ENCODE measurements around the gene CFAP57.

The CFAP57 gene

DNA sequence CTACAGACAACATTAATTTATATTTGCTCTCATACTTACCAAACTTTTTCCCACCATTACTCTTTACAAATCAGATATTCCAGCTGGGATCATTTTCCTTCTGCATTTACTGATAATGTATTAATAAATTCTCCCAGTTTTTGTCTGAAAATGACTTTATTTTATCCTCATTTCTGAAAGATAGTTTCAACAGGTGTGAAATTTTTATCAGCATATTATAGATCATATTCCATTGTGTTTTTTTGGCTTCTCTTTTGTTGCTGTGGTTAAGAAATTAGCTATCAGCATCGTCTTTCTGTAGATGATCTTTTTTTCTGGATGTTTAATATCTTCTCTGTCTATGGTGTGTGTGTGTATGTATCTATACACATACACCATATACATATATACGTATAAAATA lies 2.7 kb downstream of the CFAP57 start:
- Histone ChIP-seq H3K9ac (ENCODE audit: low read length) (no peak overlapping the region), H3K4me1 (ENCODE audit: insufficient read depth, low read length) (peaks cover 10% of the 10 kb centered on the region), H3K9me3 (ENCODE audit: low read length) (no peaks in the 10 kb centered on the region), H3K36me3 (ENCODE audit: insufficient read depth, low read length) (peaks cover 8% of the 10 kb centered on the region), H3K4me3 (ENCODE audit: low read depth in 1 of 2, low read length in 2 of 2) (no peak overlapping the region), H3K27me3 (ENCODE audit: control insufficient read depth in 1 of 2, insufficient read depth in 2 of 2, low read length in 2 of 2) (peaks cover 0 to 9% of the 10 kb centered on the region in 2 donors), H3K27ac (ENCODE audit: low read depth, low read length) (no peak overlapping the region)

DNA sequence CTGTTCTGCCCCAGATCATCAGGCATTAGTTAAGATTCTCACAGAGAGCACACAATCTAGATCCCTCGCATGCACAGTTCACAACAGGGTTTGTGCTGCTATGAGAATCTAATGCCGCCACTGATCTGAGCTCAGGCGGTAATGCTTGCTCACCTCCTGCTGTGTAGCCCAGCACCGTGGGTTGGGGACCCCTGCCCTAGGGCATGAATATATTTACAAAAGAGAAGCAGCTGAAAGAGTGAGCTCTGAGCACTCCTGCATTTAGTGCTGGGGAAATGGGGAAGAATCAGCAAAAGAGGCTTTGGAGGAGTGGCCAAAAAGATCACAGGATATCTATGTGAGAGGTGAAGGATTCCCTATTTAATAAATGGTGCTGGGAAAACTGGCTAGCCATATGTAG lies 5.6 kb downstream of the CFAP57 start:
- Histone ChIP-seq H3K27me3 (ENCODE audit: control insufficient read depth in 1 of 2, insufficient read depth in 2 of 2, low read length in 2 of 2) (peaks cover 0 to 9% of the 10 kb centered on the region in 2 donors), H3K27ac (ENCODE audit: low read depth, low read length) (no peak overlapping the region), H3K9me3 (ENCODE audit: low read length) (no peaks in the 10 kb centered on the region), H3K9ac (ENCODE audit: low read length) (no peak overlapping the region), H3K36me3 (ENCODE audit: insufficient read depth, low read length) (no peaks in the 10 kb centered on the region), H3K4me3 (ENCODE audit: low read depth in 1 of 2, low read length in 2 of 2) (no peak overlapping the region), H3K4me1 (ENCODE audit: insufficient read depth, low read length) (no peaks in the 10 kb centered on the region)

DNA sequence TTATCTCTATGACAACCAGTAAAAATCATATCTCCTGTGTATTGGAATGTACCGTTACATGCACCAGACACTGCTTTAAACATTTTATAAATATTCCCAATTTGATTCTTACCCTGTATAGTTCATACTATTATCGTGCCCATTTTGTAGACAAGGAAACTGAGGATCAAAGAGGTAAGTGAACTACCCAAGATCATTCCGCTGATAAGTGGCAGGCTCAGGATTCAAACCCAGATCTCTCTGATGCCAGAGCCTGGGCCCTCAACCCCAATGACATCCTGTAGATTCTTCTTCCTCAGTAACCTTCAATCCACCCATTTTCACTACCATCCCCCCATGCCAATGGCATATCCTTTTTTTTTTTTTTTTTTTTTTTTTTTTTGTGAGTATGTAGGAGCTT lies 12.3 kb downstream of the CFAP57 start:
- Histone ChIP-seq H3K36me3 (ENCODE audit: insufficient read depth, low read length) (no peaks in the 10 kb centered on the region), H3K4me3 (ENCODE audit: low read depth in 1 of 2, low read length in 2 of 2) (no peak overlapping the region), H3K4me1 (ENCODE audit: insufficient read depth, low read length) (no peaks in the 10 kb centered on the region), H3K9me3 (ENCODE audit: low read length) (no peaks in the 10 kb centered on the region), H3K27me3 (ENCODE audit: control insufficient read depth in 1 of 2, insufficient read depth in 2 of 2, low read length in 2 of 2) (no peaks in the 10 kb centered on the region), H3K27ac (ENCODE audit: low read depth, low read length) (no peak overlapping the region), H3K9ac (ENCODE audit: low read length) (no peak overlapping the region)

DNA sequence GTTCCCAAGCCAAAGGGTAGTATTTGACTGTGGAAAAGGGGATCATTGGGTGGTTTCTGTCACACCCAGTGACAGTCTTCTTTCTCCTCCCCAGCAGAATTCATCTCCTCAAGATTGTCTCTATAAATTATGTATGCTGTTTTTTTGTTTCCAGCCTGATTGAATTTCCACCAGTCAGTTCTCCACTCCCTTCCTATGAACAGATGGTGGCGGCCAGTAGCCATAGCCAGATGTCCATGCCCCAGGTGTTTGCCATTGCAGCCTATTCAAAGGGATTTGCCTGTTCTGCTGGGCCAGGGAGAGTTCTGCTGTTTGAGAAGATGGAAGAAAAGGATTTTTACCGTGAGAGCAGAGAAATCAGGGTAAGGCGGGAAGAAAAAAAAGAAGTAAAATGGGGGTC lies 12.9 kb downstream of the CFAP57 start:
- Histone ChIP-seq H3K27me3 (ENCODE audit: control insufficient read depth in 1 of 2, insufficient read depth in 2 of 2, low read length in 2 of 2) (no peaks in the 10 kb centered on the region), H3K27ac (ENCODE audit: low read depth, low read length) (no peak overlapping the region)

DNA sequence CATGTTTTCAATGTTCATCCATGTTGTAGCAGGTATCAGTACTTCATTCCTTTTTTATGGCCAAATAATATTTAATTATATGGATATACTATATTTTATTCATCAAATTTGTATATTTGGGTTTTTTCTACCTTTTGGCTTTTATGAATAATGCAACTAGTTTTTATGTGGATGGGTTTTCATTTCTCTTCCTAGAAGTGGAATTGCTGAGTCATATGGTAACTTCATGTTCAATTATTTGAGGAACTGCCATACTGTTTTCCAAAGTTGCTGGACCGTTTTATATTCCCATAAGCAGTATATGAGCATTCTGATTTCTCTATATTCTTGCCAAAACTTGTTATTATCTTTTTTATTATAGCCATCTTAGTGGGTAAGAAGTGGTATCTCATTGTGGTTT lies 16.0 kb downstream of the CFAP57 start:
- H3K27ac ChIP-seq (ENCODE audit: low read depth, low read length), result no peak overlapping the region
- no peaks in the 10 kb centered on the region for H3K27me3 ChIP-seq (ENCODE audit: control insufficient read depth in 1 of 2, insufficient read depth in 2 of 2, low read length in 2 of 2)
- no peaks in the 10 kb centered on the region for H3K36me3 ChIP-seq (ENCODE audit: insufficient read depth, low read length)
- no peak overlapping the region for H3K9ac ChIP-seq (ENCODE audit: low read length)
- H3K9me3 ChIP-seq (ENCODE audit: low read length), result no peaks in the 10 kb centered on the region
- H3K4me3 ChIP-seq (ENCODE audit: low read depth in 1 of 2, low read length in 2 of 2), result no peak overlapping the region
- no peaks in the 10 kb centered on the region for H3K4me1 ChIP-seq (ENCODE audit: insufficient read depth, low read length)

More for the DNA sequence above, 12.9 kb downstream of the CFAP57 start:
- Histone ChIP-seq H3K36me3 (ENCODE audit: insufficient read depth, low read length) (no peaks in the 10 kb centered on the region), H3K4me3 (ENCODE audit: low read depth in 1 of 2, low read length in 2 of 2) (no peak overlapping the region), H3K4me1 (ENCODE audit: insufficient read depth, low read length) (no peaks in the 10 kb centered on the region), H3K9me3 (ENCODE audit: low read length) (no peaks in the 10 kb centered on the region), H3K9ac (ENCODE audit: low read length) (no peak overlapping the region)

DNA sequence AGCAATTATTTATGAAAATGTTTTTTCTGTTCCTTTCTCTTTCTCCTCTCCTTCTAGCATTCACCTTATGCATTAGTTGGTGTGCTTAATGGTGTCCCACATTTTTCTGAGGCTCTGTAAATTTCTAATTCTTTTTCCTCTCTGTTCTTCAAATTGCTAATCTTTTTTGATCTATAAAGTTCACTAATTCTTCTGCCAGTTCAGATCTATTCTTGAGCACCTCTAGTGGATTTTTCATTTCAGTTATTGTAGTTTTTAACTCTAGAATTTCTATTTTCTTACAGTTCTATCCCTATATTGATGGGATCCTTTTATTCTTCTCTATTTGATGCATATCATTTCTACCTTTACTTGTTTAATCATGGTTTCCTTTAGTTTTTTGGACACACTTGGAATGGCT lies 22.4 kb downstream of the CFAP57 start:
- Histone ChIP-seq H3K9me3 (ENCODE audit: low read length) (no peaks in the 10 kb centered on the region), H3K36me3 (ENCODE audit: insufficient read depth, low read length) (no peaks in the 10 kb centered on the region), H3K4me3 (ENCODE audit: low read depth in 1 of 2, low read length in 2 of 2) (no peak overlapping the region), H3K27ac (ENCODE audit: low read depth, low read length) (no peak overlapping the region), H3K9ac (ENCODE audit: low read length) (no peak overlapping the region), H3K4me1 (ENCODE audit: insufficient read depth, low read length) (no peaks in the 10 kb centered on the region), H3K27me3 (ENCODE audit: control insufficient read depth in 1 of 2, insufficient read depth in 2 of 2, low read length in 2 of 2) (no peaks in the 10 kb centered on the region)

DNA sequence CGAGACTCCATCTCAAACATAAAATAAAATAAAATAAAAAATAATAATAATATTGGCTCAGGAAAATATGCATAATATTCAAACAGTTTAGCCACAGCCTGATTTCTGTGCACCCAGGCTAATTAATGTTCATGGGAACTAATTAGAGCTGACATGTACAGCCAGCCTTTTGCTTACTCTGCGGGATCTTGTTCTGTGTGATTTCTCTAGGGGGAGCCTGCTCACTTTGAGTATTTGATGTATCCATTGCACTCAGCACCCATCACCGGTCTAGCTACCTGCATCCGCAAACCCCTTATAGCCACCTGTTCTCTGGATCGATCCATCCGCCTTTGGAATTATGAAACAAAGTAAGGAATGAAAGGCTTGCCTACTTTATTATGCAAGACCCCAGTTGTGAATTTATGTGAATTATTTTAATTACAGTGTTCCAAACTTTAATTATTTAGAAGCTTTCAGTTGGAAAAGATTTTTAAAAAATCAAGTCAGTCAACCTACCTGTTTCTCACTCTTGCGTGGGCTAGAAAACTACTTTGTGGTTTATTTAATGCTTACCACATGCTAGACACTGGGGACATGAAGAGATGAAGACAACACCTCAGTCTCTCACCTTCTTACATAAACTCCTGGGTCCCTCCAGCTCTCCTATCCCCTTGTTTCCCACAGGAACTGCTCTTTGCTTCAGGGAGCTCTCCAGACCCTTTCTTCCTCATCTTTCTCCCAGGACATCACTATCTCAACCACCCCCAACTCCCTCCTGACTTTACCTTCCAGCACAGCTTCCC lies 25.4 kb downstream of the CFAP57 start:
- Histone ChIP-seq H3K4me3 (ENCODE audit: low read depth in 1 of 2, low read length in 2 of 2) (no peak overlapping the region), H3K9me3 (ENCODE audit: low read length) (no peaks in the 10 kb centered on the region), H3K27me3 (ENCODE audit: control insufficient read depth in 1 of 2, insufficient read depth in 2 of 2, low read length in 2 of 2) (no peaks in the 10 kb centered on the region), H3K4me1 (ENCODE audit: insufficient read depth, low read length) (no peaks in the 10 kb centered on the region), H3K9ac (ENCODE audit: low read length) (no peak overlapping the region), H3K36me3 (ENCODE audit: insufficient read depth, low read length) (no peaks in the 10 kb centered on the region), H3K27ac (ENCODE audit: low read depth, low read length) (no peak overlapping the region)

DNA sequence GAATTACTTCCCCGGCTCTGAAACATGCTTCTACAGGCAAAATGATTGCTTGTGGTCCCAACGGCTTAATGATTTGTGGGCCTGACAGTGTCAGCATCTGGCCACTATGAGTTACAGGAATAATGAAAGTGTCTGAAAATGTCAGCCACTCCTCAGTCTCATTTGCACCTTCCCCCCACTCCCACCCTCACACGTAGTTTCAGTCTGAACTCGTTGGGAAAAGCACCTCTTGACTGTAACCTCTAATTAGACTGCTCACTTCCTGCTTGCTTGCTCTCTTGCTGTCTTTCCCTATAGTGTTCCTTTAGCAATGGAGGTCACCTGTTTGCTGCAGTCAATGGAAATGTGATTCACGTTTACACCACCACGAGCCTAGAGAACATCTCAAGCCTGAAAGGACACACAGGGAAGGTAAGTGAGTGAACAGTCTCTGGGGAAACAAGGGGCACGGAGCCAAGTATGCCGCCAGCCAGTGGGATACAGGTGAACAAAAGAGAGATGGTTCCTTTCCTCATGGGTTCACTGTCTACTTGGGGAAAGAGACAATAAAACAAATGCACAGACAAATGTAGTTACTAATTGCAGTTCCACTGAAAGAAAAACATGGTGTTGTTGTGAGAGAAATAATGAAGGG lies 27.1 kb downstream of the CFAP57 start:
- no peak overlapping the region for H3K4me3 ChIP-seq (ENCODE audit: low read depth in 1 of 2, low read length in 2 of 2)
- H3K27ac ChIP-seq (ENCODE audit: low read depth, low read length), result no peak overlapping the region

DNA sequence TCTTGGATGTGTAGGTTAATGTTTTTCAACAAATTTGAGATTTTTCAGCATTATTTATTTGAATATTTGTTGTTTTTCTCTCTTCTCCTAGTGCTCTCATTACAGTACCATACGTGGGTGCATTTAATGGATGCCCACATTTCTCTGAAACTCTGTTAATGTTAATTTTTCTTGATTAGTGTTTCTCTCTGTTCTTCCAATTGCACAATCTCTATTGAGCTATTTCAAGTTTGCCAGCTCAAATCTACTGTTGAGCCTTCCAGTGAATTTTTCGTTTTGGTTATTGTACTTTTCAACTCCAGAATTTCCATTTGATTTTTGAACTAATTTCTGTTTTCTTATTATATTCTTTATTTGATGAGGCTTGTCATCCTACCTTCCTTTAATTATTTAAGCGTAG lies 31.7 kb downstream of the CFAP57 start:
- H3K27ac ChIP-seq (ENCODE audit: low read depth, low read length), result no peak overlapping the region
- H3K36me3 ChIP-seq (ENCODE audit: insufficient read depth, low read length), result no peaks in the 10 kb centered on the region
- H3K4me3 ChIP-seq (ENCODE audit: low read depth in 1 of 2, low read length in 2 of 2), result no peak overlapping the region
- no peaks in the 10 kb centered on the region for H3K27me3 ChIP-seq (ENCODE audit: control insufficient read depth in 1 of 2, insufficient read depth in 2 of 2, low read length in 2 of 2)
- H3K9me3 ChIP-seq (ENCODE audit: low read length), result no peaks in the 10 kb centered on the region
- H3K4me1 ChIP-seq (ENCODE audit: insufficient read depth, low read length), result peaks cover 13% of the 10 kb centered on the region
- no peak overlapping the region for H3K9ac ChIP-seq (ENCODE audit: low read length)

More for the DNA sequence above, 27.1 kb downstream of the CFAP57 start:
- Histone ChIP-seq H3K9ac (ENCODE audit: low read length) (no peak overlapping the region), H3K36me3 (ENCODE audit: insufficient read depth, low read length) (no peaks in the 10 kb centered on the region), H3K27me3 (ENCODE audit: control insufficient read depth in 1 of 2, insufficient read depth in 2 of 2, low read length in 2 of 2) (no peaks in the 10 kb centered on the region), H3K4me1 (ENCODE audit: insufficient read depth, low read length) (no peaks in the 10 kb centered on the region), H3K9me3 (ENCODE audit: low read length) (no peaks in the 10 kb centered on the region)

DNA sequence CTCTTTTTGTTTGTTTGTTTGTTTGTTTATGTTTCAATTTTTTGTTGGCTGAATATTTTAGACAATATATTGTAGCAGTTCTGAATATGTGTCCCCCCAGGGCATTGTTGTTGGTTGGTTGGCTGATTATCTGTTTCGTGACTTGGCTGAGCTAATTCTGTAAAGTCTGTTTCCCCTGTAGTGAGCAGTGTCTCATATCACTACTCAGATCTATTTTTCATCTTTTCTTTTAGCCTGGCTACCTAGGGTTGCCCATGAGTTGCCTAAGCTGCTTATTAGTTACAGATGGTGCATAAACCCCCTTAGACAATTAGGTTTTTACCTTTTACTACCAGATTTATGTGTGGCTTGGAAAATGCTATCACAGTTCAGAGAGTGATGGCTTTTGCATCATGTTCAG lies 32.3 kb downstream of the CFAP57 start:
- H3K9ac ChIP-seq (ENCODE audit: low read length), result no peak overlapping the region
- H3K4me1 ChIP-seq (ENCODE audit: insufficient read depth, low read length), result peaks cover 13% of the 10 kb centered on the region
- H3K27me3 ChIP-seq (ENCODE audit: control insufficient read depth in 1 of 2, insufficient read depth in 2 of 2, low read length in 2 of 2), result no peaks in the 10 kb centered on the region
- no peak overlapping the region for H3K4me3 ChIP-seq (ENCODE audit: low read depth in 1 of 2, low read length in 2 of 2)
- no peaks in the 10 kb centered on the region for H3K36me3 ChIP-seq (ENCODE audit: insufficient read depth, low read length)
- no peak overlapping the region for H3K27ac ChIP-seq (ENCODE audit: low read depth, low read length)
- H3K9me3 ChIP-seq (ENCODE audit: low read length), result no peaks in the 10 kb centered on the region

DNA sequence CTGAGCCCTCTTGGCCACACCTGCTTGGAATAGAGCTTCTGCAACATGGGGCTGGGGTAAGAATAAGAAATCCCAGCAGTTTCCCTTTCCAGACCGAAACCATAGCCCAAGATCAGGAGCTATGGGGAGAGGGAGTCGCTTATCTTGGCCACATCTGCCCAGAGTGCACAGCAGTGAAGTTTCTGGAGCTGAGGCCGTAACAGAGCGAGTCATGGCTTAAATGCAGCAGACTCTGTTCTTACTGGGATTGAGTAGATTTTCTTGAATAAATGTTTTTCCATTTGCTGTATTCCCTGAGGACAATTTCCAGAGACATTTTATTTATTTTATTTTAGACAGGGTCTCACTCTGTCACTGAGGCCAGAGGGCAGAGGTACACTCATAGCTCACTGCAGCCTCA lies 33.5 kb downstream of the CFAP57 start:
- H3K27ac ChIP-seq (ENCODE audit: low read depth, low read length), result no peak overlapping the region
- H3K4me1 ChIP-seq (ENCODE audit: insufficient read depth, low read length), result peaks cover 13% of the 10 kb centered on the region
- H3K9me3 ChIP-seq (ENCODE audit: low read length), result no peaks in the 10 kb centered on the region

More for the DNA sequence above, 33.5 kb downstream of the CFAP57 start:
- no peak overlapping the region for H3K9ac ChIP-seq (ENCODE audit: low read length)
- H3K36me3 ChIP-seq (ENCODE audit: insufficient read depth, low read length), result no peaks in the 10 kb centered on the region
- no peak overlapping the region for H3K4me3 ChIP-seq (ENCODE audit: low read depth in 1 of 2, low read length in 2 of 2)
- no peaks in the 10 kb centered on the region for H3K27me3 ChIP-seq (ENCODE audit: control insufficient read depth in 1 of 2, insufficient read depth in 2 of 2, low read length in 2 of 2)
